ENCODE data around the gene RPS14. TPM values are rescaled to one million over a fixed set of nuclear protein-coding genes. Genes with fewer than 3 reads are reported as not detected.

Gene RPS14
- total RNA-seq, 1 donor from 2014 or later, result 1,798 TPM

DNA sequence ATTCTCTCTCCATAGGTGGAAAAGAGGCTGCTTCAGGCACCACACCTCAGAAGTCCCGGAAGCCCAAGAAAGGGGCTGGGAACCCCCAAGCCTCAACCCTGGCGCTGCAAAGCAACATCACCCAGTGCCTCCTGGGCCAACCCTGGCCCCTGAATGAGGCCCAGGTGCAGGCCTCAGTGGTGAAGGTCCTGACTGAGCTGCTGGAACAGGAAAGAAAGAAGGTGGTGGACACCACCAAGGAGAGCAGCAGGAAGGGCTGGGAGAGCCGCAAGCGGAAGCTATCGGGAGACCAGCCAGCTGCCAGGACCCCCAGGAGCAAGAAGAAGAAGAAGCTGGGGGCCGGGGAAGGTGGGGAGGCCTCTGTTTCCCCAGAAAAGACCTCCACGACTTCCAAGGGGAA lies 53.3 kb downstream of the RPS14 start:
- H3K27me3 Mint-ChIP-seq (ENCODE audit: unreplicated experiment), result no peaks in the 10 kb centered on the region
- no peak for DNase-seq (ENCODE audit: extremely low spot score, unreplicated experiment)
- no peak overlapping the region for H3K27ac Mint-ChIP-seq (ENCODE audit: unreplicated experiment)
- H3K4me3 Mint-ChIP-seq (ENCODE audit: unreplicated experiment), result no peak overlapping the region
- H3K4me1 Mint-ChIP-seq (ENCODE audit: unreplicated experiment), result peaks cover 24% of the 10 kb centered on the region
- no peak for TF ChIP-seq CTCF (IDR thresholded peaks at IDR 0.05)
- H3K9me3 Mint-ChIP-seq (ENCODE audit: unreplicated experiment), result no peaks in the 10 kb centered on the region
- peaks cover 39% of the 10 kb centered on the region for H3K36me3 Mint-ChIP-seq (ENCODE audit: unreplicated experiment)

GRCh38 chr5:150395688-150395975 lies 53.9 kb downstream of the RPS14 start:
- no peak for TF ChIP-seq CTCF (IDR thresholded peaks at IDR 0.05)
- Mint-ChIP-seq H3K9me3 (ENCODE audit: unreplicated experiment) (no peaks in the 10 kb centered on the region), H3K27ac (ENCODE audit: unreplicated experiment) (no peak overlapping the region), H3K4me1 (ENCODE audit: unreplicated experiment) (peaks cover 21% of the 10 kb centered on the region), H3K4me3 (ENCODE audit: unreplicated experiment) (no peak overlapping the region), H3K36me3 (ENCODE audit: unreplicated experiment) (peaks cover 39% of the 10 kb centered on the region), H3K27me3 (ENCODE audit: unreplicated experiment) (no peaks in the 10 kb centered on the region)
- no peak for DNase-seq (ENCODE audit: extremely low spot score, unreplicated experiment)

- peaks cover 16% of the 10 kb centered on the region for H3K4me1 Mint-ChIP-seq (ENCODE audit: unreplicated experiment)
- DNase-seq (ENCODE audit: extremely low spot score, unreplicated experiment), result no peak
- H3K36me3 Mint-ChIP-seq (ENCODE audit: unreplicated experiment), result peaks cover 35% of the 10 kb centered on the region
- H3K27ac Mint-ChIP-seq (ENCODE audit: unreplicated experiment), result no peak overlapping the region
- H3K9me3 Mint-ChIP-seq (ENCODE audit: unreplicated experiment), result no peaks in the 10 kb centered on the region
- TF ChIP-seq CTCF (IDR thresholded peaks at IDR 0.05), result no peak
- no peaks in the 10 kb centered on the region for H3K27me3 Mint-ChIP-seq (ENCODE audit: unreplicated experiment)
- no peak overlapping the region for H3K4me3 Mint-ChIP-seq (ENCODE audit: unreplicated experiment)
Measured at GRCh38 chr5:150394912-150395687, 54.4 kb downstream of the RPS14 start.

- Mint-ChIP-seq H3K9me3 (ENCODE audit: unreplicated experiment) (no peaks in the 10 kb centered on the region), H3K36me3 (ENCODE audit: unreplicated experiment) (peaks cover 32% of the 10 kb centered on the region), H3K4me3 (ENCODE audit: unreplicated experiment) (no peak overlapping the region), H3K4me1 (ENCODE audit: unreplicated experiment) (peaks cover 7% of the 10 kb centered on the region), H3K27me3 (ENCODE audit: unreplicated experiment) (no peaks in the 10 kb centered on the region), H3K27ac (ENCODE audit: unreplicated experiment) (no peak overlapping the region)
- DNase-seq (ENCODE audit: extremely low spot score, unreplicated experiment), result no peak
- no peak for TF ChIP-seq CTCF (IDR thresholded peaks at IDR 0.05)
Measured at GRCh38 chr5:150394131-150394530, 55.4 kb downstream of the RPS14 start.

DNA sequence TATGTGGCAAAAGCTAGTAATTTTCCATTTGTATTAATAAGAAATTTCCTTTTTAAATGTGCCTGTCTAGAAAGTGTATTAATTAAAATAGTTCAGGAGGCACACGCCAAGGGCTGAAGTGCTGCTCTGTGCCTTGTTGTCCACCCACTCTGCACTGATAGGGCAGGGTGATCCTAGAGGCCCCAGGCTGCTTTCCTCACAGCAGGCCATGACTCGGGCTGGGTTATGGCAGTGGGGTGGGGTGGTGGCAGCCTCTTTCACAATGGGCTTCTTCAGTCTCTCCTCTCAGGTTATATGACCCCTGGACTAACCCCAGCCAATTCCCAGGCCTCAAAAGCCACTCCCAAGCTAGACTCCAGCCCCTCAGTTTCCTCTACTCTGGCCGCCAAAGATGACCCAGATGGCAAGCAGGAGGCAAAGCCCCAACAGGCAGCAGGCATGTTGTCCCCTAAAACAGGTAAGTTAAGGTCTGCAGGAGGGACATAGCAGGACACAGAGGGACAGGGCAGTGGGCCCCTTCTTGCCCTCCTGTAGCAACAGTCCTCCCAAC lies 56.4 kb downstream of the RPS14 start:
- no peak overlapping the region for H3K27ac Mint-ChIP-seq (ENCODE audit: unreplicated experiment)
- peaks cover 1% of the 10 kb centered on the region for H3K4me1 Mint-ChIP-seq (ENCODE audit: unreplicated experiment)
- H3K4me3 Mint-ChIP-seq (ENCODE audit: unreplicated experiment), result no peak overlapping the region
- no peaks in the 10 kb centered on the region for H3K9me3 Mint-ChIP-seq (ENCODE audit: unreplicated experiment)
- H3K27me3 Mint-ChIP-seq (ENCODE audit: unreplicated experiment), result no peaks in the 10 kb centered on the region
- peaks cover 29% of the 10 kb centered on the region for H3K36me3 Mint-ChIP-seq (ENCODE audit: unreplicated experiment)
- no peak for TF ChIP-seq CTCF (IDR thresholded peaks at IDR 0.05)
- no peak for DNase-seq (ENCODE audit: extremely low spot score, unreplicated experiment)
